H9 (cell line): ENCODE measurements around the gene WWC2. TPM values are rescaled to one million over a fixed set of nuclear protein-coding genes. Genes with fewer than 3 reads are reported as not detected.

Experiments used
- DNase-seq: peaks from one replicate; pipeline ENCODE4 v3.0.0-alpha.2; 2017
- H2AFZ ChIP-seq: one replicate; pipeline ENCODE4 v1.6.1; 2013; ENCODE audit warnings: mild to moderate bottlenecking, low read length, control low read depth, moderate library complexity
- H2AK5ac ChIP-seq: 2 replicates; pipeline ENCODE4 v1.6.1; 2013; ENCODE audit warnings: low read length, control low read depth, mixed read lengths; ENCODE audit not compliant: insufficient read length
- H2BK120ac ChIP-seq: one replicate; pipeline ENCODE4 v1.6.1; 2013; ENCODE audit warnings: low read depth, mild to moderate bottlenecking, low read length, control low read depth, inconsistent platforms; ENCODE audit not compliant: poor library complexity, severe bottlenecking
- H2BK12ac ChIP-seq: 2 replicates; pipeline ENCODE4 v1.6.1; 2013; ENCODE audit warnings: low read length, control low read depth, mixed read lengths, low read depth; ENCODE audit not compliant: insufficient read length
- H2BK15ac ChIP-seq: 2 replicates; pipeline ENCODE4 v1.6.1; 2013; ENCODE audit warnings: low read depth, low read length, control low read depth
- H2BK20ac ChIP-seq: one replicate; pipeline ENCODE4 v1.6.1; 2013; ENCODE audit warnings: low read depth, mild to moderate bottlenecking, low read length, control low read depth, inconsistent platforms; ENCODE audit not compliant: poor library complexity, severe bottlenecking
- H2BK5ac ChIP-seq: 2 replicates; pipeline ENCODE4 v1.6.1; 2013; ENCODE audit warnings: low read length, control low read depth, mixed read lengths; ENCODE audit not compliant: insufficient read length
- H3K14ac ChIP-seq: 2 replicates; pipeline ENCODE4 v1.6.1; 2013; ENCODE audit warnings: low read length, control low read depth; ENCODE audit not compliant: insufficient read depth
- H3K18ac ChIP-seq: 2 replicates; pipeline ENCODE4 v1.6.1; 2013; ENCODE audit warnings: low read depth, mild to moderate bottlenecking, mixed read lengths, low read length, control low read depth; ENCODE audit not compliant: insufficient read length
- H3K23ac ChIP-seq: 2 replicates; pipeline ENCODE4 v1.6.1; 2013; ENCODE audit warnings: low read length, control low read depth, mixed read lengths, low read depth; ENCODE audit not compliant: insufficient read length
- H3K23me2 ChIP-seq: 2 replicates; pipeline ENCODE4 v1.6.1; 2013; ENCODE audit warnings: low read depth, mild to moderate bottlenecking, mixed read lengths, low read length, control low read depth; ENCODE audit not compliant: insufficient read length, poor library complexity, severe bottlenecking
- H3K27ac ChIP-seq: 2 replicates; pipeline ENCODE4 v1.5.1; 2013; ENCODE audit warnings: low read length, control low read depth, mixed read lengths, low read depth; ENCODE audit not compliant: insufficient read length
- H3K27me3 ChIP-seq: 2 replicates; pipeline ENCODE4 v1.6.1; 2013; ENCODE audit warnings: low read length, control low read depth, inconsistent platforms; ENCODE audit not compliant: insufficient read depth
- H3K4ac ChIP-seq: 2 replicates; pipeline ENCODE4 v1.6.1; 2013; ENCODE audit warnings: low read depth, mild to moderate bottlenecking, control low read depth, inconsistent platforms, low read length, moderate library complexity
- H3K4me1 ChIP-seq: 2 replicates; pipeline ENCODE4 v1.6.1; 2013; ENCODE audit warnings: low read length, control low read depth, inconsistent platforms; ENCODE audit not compliant: insufficient read depth
- H3K4me2 ChIP-seq: 2 replicates; pipeline ENCODE4 v1.6.1; 2013; ENCODE audit warnings: low read length, control low read depth, mixed read lengths; ENCODE audit not compliant: insufficient read length, insufficient read depth
- H3K56ac ChIP-seq: 2 replicates; pipeline ENCODE4 v1.6.1; 2013; ENCODE audit warnings: low read depth, mild to moderate bottlenecking, mixed read lengths, low read length, control low read depth; ENCODE audit not compliant: insufficient read length
- H3K79me1 ChIP-seq: 2 replicates; pipeline ENCODE4 v1.6.1; 2013; ENCODE audit warnings: low read depth, mild to moderate bottlenecking, moderate library complexity, low read length, control low read depth, inconsistent platforms; ENCODE audit not compliant: insufficient read depth, poor library complexity, severe bottlenecking
- H3K79me2 ChIP-seq: 2 replicates; pipeline ENCODE4 v1.6.1; 2013; ENCODE audit warnings: low read length, control low read depth, inconsistent platforms; ENCODE audit not compliant: insufficient read depth
- H3K9ac ChIP-seq: 2 replicates; pipeline ENCODE4 v1.6.1; 2013; ENCODE audit warnings: low read length, control low read depth, mixed read lengths; ENCODE audit not compliant: insufficient read length; ENCODE audit errors: extremely low read depth
- H3K9me3 ChIP-seq: one replicate; pipeline ENCODE4 v1.6.1; 2013; ENCODE audit warnings: low read depth, low read length, inconsistent platforms; ENCODE audit not compliant: control insufficient read depth
- H3T11ph ChIP-seq: one replicate; pipeline ENCODE4 v1.6.1; 2013; ENCODE audit warnings: mild to moderate bottlenecking, low read length, control low read depth, inconsistent platforms
- H4K20me1 ChIP-seq: one replicate; pipeline ENCODE4 v1.6.1; 2013; ENCODE audit not compliant: control insufficient read depth, insufficient read length, insufficient read depth
- H4K5ac ChIP-seq: 2 replicates; pipeline ENCODE4 v1.6.1; 2013; ENCODE audit warnings: low read depth, mild to moderate bottlenecking, mixed read lengths, low read length, control low read depth; ENCODE audit not compliant: insufficient read length
- H4K8ac ChIP-seq: replicated peaks from 2 replicates; pipeline ENCODE4 v1.6.1; 2013; ENCODE audit warnings: low read length, control low read depth, mixed read lengths, low read depth; ENCODE audit not compliant: insufficient read length
- H4K91ac ChIP-seq: 2 replicates; pipeline ENCODE4 v1.6.1; 2013; ENCODE audit warnings: low read depth, mild to moderate bottlenecking, moderate library complexity, mixed read lengths, low read length, control low read depth; ENCODE audit not compliant: insufficient read length
- H3K27ac Mint-ChIP-seq, 3 experiments: 2 replicates in 2 of 3; 3 replicates in 1 of 3; pipeline ENCODE4 v1.8.0; 2020 to 2021; ENCODE audit warnings: mixed read lengths in 3 of 3, mild to moderate bottlenecking in 1 of 3, moderate library complexity in 1 of 3
- H3K27me3 Mint-ChIP-seq: 2 replicates; pipeline ENCODE4 v1.8.0; 2021; ENCODE audit warnings: low read depth, mild to moderate bottlenecking, moderate library complexity, mixed read lengths
- H3K36me3 Mint-ChIP-seq, 3 experiments: 2 replicates in 2 of 3; 3 replicates in 1 of 3; pipeline ENCODE4 v1.8.0; 2020 to 2021; ENCODE audit warnings: low read depth in 3 of 3, mixed read lengths in 3 of 3; ENCODE audit not compliant: insufficient read depth in 1 of 3
- H3K4me1 Mint-ChIP-seq, 2 experiments: 2 replicates each; pipeline ENCODE4 v1.8.0; 2020; ENCODE audit warnings: mixed read lengths in 2 of 2
- H3K4me3 Mint-ChIP-seq, 2 experiments: 2 replicates in 1 of 2; 3 replicates in 1 of 2; pipeline ENCODE4 v1.8.0; 2020 to 2021; ENCODE audit warnings: mild to moderate bottlenecking in 2 of 2, mixed read lengths in 2 of 2, moderate library complexity in 1 of 2
- H3K9me3 Mint-ChIP-seq, 2 experiments: 2 replicates in 1 of 2; 3 replicates in 1 of 2; pipeline ENCODE4 v1.8.0; 2020; ENCODE audit warnings: mild to moderate bottlenecking in 2 of 2, mixed read lengths in 2 of 2, moderate library complexity in 1 of 2
- WGBS: extraction: QIAGEN DNeasy Blood & Tissue Kit; methylation state at CpG from one replicate; pipeline ENCODE4 v1.1.7; 2013; ENCODE audit warnings: missing lambda C conversion rate, low lambda C conversion rate, mixed read lengths; ENCODE audit not compliant: insufficient read length; ENCODE audit errors: extremely low coverage; 5-methylcytosine and 5-hydroxymethylcytosine counted together
- total RNA-seq: library from RNA; stranded (reverse); gene quantifications from 2 replicates; pipeline ENCODE4 v1.2.1, GENCODE V29; 2021
- TF ChIP-seq, protein P1 (sequence below): fragments of 200-600 bp; sonication (generic); conservative IDR thresholded peaks from 3 replicates; pipeline ENCODE4 v1.8.0; 2021; ENCODE audit warnings: antibody characterized with exemption, mild to moderate bottlenecking

WWC2 gene
- total RNA-seq, 1 experiment from 2014 or later: 106 TPM

DNA sequence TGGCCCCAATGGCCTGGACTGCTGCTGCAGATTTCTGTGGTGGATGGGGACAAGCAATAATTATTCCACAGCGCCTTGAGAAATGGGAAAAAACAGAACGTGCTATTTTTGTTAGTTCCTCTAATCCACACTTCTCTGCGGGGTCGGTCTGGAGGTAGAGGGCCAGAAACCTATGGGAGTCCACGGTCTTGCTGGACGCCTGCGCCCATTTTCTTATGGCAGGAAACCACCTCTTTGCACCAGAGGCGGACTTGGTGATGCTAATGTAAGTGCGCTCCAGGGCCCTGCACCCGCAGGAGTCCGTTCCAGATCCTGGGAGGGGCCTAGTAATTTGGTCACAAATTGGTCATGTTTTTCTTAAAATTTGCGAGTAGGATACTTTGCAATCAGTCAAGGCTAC is 249.1 kb downstream of the WWC2 start:
- Histone ChIP-seq H3K23ac (no peak overlapping the region), H3K9ac (no peak overlapping the region), H4K8ac (no peak overlapping the region), H3K56ac (no peak overlapping the region), H4K20me1 (no peaks in the 10 kb centered on the region), H3K18ac (no peak overlapping the region), H3K9me3 (no peaks in the 10 kb centered on the region), H3K4me2 (no peak overlapping the region), H4K91ac (no peak overlapping the region), H3K14ac (no peak overlapping the region), H3K4ac (no peak overlapping the region), H2BK5ac (no peak overlapping the region), H2BK120ac (no peak overlapping the region), H2BK20ac (no peak overlapping the region), H3K27ac (no peak overlapping the region), H3T11ph (no peak overlapping the region), H2BK12ac (no peak overlapping the region), H3K4me1 (no peaks in the 10 kb centered on the region), H2BK15ac (no peak overlapping the region), H3K27me3 (no peaks in the 10 kb centered on the region), H3K79me1 (no peaks in the 10 kb centered on the region), H2AFZ (no peak overlapping the region), H3K79me2 (no peaks in the 10 kb centered on the region), H4K5ac (no peak overlapping the region), H3K23me2 (no peaks in the 10 kb centered on the region), H2AK5ac (no peak overlapping the region)
- Mint-ChIP-seq H3K4me1 (no peaks in the 10 kb centered on the region), H3K9me3 (no peaks in the 10 kb centered on the region), H3K36me3 (0 out of 7 replicates have a peak, but pooled peaks cover 0 to 1% (median 0%) of the 10 kb centered on the region in 3 experiments), H3K4me3 (no peak overlapping the region), H3K27me3 (no peaks in the 10 kb centered on the region; the same call in 1 of the 2 replicates), H3K27ac (no peak overlapping the region)
- TF ChIP-seq, protein P1, sequence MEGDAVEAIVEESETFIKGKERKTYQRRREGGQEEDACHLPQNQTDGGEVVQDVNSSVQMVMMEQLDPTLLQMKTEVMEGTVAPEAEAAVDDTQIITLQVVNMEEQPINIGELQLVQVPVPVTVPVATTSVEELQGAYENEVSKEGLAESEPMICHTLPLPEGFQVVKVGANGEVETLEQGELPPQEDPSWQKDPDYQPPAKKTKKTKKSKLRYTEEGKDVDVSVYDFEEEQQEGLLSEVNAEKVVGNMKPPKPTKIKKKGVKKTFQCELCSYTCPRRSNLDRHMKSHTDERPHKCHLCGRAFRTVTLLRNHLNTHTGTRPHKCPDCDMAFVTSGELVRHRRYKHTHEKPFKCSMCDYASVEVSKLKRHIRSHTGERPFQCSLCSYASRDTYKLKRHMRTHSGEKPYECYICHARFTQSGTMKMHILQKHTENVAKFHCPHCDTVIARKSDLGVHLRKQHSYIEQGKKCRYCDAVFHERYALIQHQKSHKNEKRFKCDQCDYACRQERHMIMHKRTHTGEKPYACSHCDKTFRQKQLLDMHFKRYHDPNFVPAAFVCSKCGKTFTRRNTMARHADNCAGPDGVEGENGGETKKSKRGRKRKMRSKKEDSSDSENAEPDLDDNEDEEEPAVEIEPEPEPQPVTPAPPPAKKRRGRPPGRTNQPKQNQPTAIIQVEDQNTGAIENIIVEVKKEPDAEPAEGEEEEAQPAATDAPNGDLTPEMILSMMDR: no peak
- WGBS: no CpG with 5 or more reads among the region's 12 CpGs
- DNase-seq: no peak
